Hematopoietic multipotent progenitor cell treated with erythropoietin and hydrocortisone succinate and interleukin-3 and kit ligand, for 17 days (in vitro differentiated cells): ENCODE measurements around the gene ZNF274.
A peak's percentile ranks its signal among the peaks of the same experiment; 100 is the strongest.
"Not testable (repeated sequence)": the region's sequence is repeated elsewhere in the genome, so short reads cannot be mapped to it uniquely, and the experiment has no call there.

Experiments
- DNase-seq: peaks from one replicate; pipeline ENCODE4 v3.0.0-alpha.2; 2015; ENCODE audit warnings: low spot score

Gene ZNF274

DNA sequence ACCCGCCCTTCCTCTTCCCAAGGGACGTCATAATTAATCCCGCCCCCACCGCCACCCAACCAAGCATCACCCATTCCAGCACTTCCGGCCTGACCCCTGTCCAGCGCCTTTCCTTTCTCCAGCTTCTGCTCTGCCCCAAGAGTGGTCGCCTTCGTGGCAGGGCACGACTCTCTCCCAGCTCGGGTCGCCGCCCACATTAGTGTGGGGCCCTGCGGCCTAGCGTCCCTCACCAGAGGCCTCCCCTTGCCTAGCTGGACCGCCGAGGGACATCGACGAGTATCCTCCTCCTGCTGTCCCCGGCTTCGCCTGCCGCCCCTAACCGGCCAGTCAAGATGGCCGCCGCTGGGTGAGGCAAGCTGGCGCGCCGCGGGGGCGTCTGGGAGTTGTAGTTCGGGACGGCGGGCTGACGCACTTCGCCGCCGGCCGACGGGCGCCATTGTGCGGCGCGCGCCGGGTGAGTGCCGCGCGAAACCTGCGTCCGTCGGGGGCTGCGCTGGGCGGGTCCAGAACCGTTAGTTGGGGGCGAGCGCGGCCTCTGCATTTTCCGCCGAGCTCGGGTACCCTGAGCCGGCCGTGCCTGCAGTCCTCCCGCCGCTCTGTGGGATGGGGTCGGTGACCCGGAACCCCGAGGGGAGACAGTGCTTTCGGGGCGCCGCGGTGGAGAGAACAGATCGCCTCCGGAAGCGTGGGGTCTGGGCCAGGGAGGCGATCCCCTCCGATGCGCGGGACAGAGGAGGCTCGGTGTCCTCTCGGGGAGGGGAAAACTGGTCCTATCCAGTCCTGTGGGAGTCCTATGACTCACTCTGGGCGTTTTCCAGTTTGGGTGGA lies at the start of gene ZNF274:
Gene ZNF274 (plus strand): TSS at position 73 of the 828 bp plus-strand sequence. CDS start 905 bp downstream, outside the sequence.
- DNase-seq = peak; percentile 93

GRCh38 chr19:58134244-58134643 lies 48.6 kb upstream of the ZNF274 start:
- DNase-seq = no peak

- DNase-seq = no peak
Observed at GRCh38 chr19:58145849-58146248, 37.0 kb upstream of the ZNF274 start.

DNA sequence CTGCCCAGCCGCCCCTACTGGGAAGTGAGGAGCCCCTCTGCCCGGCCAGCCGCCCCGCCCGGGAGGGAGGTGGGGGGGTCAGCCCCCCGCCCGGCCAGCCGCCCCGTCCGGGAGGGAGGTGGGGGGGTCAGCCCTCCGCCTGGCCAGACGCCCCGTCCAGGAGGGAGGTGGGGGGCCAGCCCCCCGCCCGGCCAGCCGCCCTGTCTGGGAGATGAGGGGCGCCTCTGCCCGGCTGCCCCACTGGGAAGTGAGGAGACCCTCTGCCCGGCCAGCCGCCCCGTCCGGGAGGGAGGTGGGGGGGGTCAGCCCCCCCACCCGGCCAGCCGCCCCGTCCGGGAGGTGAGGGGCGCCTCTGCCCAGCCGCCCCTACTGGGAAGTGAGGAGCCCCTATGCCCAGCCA lies 35.4 kb upstream of the ZNF274 start:
- DNase-seq = not testable (repeated sequence)

- peak; percentile 76 for DNase-seq
Observed at GRCh38 chr19:58150328-58150921, 32.4 kb upstream of the ZNF274 start, which contains the start of gene ZNF329. TSS of gene ZNF329 (minus strand) at chr19:58150789. CDS start at chr19:58129503, 21,286 bp downstream.

DNA sequence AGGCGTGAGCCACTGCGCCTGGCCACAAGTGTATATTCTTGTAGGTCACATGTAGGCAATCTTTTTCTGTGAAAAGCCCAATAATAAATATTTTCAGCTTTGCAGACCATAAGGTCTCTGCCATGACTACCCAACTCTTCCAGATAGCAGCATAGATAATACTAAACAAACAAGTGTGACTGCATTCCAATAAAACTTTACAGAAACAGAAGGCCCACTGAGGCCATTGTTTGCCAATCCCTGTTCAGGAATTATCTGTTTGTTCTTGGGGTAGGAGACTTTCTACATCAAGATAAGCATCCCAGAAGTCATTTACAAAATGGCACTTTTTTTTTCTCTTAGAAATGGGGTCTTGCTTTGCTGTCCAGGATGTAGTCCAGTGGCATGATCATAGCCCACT lies 29.5 kb upstream of the ZNF274 start:
- DNase-seq = no peak

GRCh38 chr19:58154287-58154678 lies 28.6 kb upstream of the ZNF274 start:
- DNase-seq = no peak

GRCh38 chr19:58154679-58155648 lies 27.9 kb upstream of the ZNF274 start:
- peak; percentile 88 for DNase-seq

GRCh38 chr19:58157045-58157728 lies 25.7 kb upstream of the ZNF274 start:
- DNase-seq = no peak

DNA sequence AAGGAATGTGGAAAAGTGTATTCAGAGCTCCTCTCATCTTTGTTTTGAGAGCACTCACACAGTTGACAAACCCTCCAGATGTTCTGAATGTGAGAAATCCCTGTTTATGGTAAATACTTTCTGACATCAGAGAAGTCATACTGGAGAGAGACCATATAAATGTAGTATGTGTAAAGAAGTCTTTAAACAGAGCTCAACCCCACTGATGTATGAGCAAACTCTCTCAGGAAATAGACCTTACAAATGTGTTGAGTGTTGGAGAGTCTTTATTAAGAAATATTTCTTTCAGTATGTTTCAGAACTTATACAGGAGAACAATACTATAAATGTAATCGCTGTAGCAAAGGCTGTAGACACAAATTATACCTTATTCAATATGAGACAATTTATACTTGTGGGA lies 16.6 kb upstream of the ZNF274 start:
- no peak for DNase-seq

DNA sequence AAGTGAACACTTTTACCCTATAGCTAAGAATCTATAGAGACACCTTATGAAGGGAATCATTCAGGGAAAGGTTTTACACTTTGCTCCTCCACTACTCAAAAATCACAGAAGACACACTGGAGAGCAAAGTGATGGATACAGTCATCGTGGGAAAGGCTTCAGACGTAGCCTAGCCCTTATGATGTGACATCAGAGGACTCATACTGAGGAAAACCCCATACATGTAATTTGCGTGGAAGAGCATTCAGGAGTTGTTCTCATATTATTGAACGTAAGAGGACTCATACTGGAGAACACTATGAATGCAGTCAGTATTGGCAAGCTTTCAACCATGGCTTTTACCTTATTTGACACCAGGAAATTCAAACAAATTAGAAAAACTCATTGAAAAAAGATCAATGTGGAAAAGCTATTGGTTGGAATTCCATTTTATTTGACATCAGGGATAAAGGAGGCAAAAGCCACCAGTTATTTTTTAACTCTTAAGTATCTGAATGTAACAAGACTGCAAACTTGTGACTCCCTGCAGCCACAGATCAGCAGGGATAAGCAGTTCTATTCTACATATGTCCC lies 16.1 kb upstream of the ZNF274 start:
- DNase-seq = no peak

- no peak for DNase-seq
Observed at GRCh38 chr19:58170860-58171259, 12.0 kb upstream of the ZNF274 start.

DNA sequence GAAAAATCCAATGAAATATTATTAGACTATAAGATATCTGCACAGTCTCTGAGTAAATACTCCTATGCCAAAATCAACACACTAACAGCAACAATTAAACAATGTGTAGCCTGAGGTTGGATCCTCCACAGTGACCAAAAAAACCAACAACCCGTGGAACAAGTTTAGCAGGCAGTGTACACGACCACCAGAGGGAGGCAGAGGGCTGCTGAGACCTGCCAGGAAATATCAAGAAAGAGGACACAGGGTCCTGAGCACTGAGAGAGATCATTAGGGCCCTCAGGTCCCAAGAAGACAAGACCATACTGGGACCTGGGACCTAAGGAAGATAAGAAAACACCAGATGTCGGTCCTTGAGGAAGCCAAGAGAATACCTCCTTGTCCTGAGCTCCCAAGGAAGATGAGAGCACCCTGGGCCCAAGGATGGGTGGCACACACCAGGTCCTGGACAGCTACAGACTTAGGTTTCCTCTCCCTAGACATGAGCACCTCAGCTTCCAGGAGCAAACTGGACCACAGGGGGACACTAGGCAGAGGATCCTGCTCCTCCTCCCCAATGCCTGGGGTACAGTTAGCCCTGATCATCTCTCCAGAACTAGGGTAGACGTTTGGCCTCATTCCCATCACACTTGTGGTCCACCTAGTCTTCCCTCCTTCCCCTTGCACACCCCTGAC lies 822 bp upstream of the ZNF274 start:
- DNase-seq = peak; percentile 78

- DNase-seq = no peak
Observed at GRCh38 chr19:58182577-58182988, 278 bp upstream of the ZNF274 start.

GRCh38 chr19:58183817-58184215 lies 955 bp downstream of the ZNF274 start:
- no peak for DNase-seq

DNA sequence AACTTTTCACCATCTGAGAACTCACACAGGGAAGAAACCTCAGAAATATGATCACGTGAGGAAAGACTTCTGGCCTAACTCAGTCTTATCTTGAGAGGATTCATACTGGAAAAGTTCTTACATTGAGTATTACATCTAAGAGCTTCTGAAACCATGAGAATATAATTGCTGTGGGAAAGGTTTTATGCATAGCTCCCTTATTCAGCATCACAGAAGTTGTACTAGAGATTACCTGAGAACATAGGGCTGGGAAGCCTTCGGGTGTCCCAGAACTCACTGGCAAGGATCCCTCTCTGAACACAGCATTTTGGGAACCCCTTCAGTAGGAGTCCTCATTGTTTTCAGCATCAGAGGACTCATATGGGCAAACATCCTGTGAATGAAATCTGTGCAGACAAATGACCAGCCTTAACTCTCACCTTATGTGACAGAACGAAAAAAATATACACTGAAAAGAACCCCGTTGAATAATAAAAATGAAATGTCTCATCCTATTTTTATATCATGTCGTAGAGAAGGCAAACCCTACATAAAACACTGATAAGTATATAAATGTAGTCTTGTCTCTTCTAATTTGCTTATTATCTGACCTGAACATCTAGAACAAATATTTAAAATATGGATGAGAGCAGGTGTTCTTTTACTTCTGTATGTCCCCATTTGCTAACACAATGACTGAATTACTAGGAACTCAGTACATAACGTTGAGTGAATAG lies 14.2 kb downstream of the ZNF274 start:
- no peak for DNase-seq

DNA sequence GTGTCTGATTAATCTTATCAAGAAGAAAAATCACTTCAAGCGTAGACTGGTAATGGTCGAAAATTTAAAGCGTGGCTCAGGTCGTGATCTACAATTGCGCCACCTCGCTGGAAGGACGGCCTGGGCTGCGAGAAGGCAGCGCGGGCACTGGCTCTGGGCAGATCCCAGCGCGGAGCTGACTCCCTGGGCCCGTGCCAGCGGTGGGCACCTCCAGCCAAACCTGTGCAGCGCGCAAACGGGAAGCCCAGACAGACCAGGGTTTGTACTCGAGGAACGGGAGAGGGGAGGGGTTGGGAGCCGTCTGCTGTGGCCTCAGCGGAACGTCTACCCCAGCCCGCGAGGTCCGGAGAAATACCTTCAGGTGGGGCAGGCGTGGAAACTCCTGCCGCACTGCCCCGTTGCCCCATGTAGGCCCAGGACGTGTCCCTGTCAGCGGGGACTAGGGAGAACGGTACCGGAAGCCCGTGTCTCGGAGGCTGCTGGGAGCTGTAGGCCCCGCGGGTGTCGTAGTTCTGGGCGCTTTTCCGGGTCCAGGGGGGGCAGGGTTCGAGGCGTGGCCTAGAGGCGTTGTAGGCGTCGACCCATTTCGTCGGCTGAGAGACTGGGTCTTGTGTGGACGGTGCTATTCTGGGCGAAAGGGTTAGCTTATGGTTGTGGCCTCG lies 21.1 kb downstream of the ZNF274 start:
- DNase-seq = no peak

DNA sequence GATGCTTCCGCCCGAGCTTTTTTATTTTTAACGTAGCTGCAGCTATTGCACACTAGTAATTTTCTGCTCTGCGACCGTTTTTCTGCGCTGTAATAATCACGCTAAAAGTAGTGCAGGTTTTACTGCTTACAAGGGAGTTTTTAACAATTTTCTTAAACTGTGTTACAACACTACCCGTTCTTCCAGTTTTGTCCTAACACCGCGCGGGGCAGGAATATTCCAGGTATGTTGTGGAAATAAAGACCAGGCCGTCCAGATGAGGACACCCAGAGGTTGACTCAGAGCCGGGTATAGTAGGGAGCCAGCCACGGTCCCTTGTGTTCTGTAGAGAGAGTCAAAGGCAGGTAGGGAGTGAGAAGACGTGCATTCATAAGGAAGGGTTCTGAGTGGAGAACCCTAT lies 21.7 kb downstream of the ZNF274 start:
- no peak for DNase-seq

DNA sequence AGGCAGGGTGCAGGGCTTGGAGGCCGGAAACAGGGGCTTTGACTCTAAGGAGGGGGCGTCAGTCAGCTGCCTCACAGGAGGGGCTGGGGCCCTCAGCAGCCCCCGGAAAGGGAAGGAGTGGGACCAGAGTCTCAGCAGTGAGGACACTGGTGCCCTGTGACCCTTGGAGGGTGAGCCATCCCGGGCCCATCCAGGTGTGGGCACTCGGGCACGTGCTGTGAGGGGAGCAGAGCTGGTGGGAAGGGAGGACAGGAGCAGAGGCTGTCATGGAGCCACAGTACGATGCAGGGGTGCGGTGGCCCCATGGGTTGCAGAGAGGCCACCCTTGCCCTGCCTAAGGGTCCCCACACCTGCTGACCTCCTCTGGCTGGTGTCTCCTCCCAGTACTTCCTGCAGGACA lies 26.7 kb downstream of the ZNF274 start:
- no peak for DNase-seq
